ENCODE data around the gene SLC11A2.
"Not testable (repeated sequence)": the region's sequence is repeated elsewhere in the genome, so short reads cannot be mapped to it uniquely, and the experiment has no call there.

Gene SLC11A2

DNA sequence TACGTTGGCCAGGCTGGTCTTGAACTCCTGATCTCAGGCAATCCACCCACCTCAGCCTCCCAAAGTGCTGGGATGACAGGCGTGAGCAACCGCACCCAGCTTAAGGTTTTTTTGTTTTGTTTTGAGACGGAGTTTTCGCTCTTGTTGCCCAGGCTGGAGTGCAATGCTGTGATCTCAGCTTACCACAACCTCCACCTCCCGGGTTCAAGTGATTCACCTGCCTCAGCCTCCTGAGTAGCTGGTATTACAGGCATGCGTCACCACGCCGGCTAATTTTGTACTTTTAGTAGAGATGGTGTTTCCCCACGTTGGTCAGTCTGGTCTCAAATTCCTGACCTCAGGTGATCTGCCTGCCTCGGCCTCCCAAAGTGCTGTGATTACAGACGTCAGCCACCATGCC, 95.7 kb downstream of the SLC11A2 start:
- Histone ChIP-seq H3K36me3 (ENCODE audit: control insufficient read depth in 4 of 4, insufficient read depth in 4 of 4, low read length in 3 of 4) (peaks cover 0 to 18% (median 5%) of the 10 kb centered on the region in 4 experiments), H3K4me1 (ENCODE audit: control extremely low read depth in 1 of 4, control insufficient read depth in 4 of 4, insufficient read depth in 4 of 4, low read length in 3 of 4) (peaks cover 21 to 68% (median 50%) of the 10 kb centered on the region in 4 experiments)
- CTCF ChIA-PET, result interaction anchor here (0.8 kb wide), 1 partner anchor 106 kb away, joined by 3 read pairs; no protein-coding TSS in a partner anchor
- DNase-seq; H3K9me3 ChIP-seq (ENCODE audit: control extremely low read depth in 1 of 5, control insufficient read depth in 4 of 5, insufficient read depth in 2 of 5, low read depth in 1 of 5, low read length in 4 of 5); H3K4me3 ChIP-seq (ENCODE audit: control insufficient read depth in 1 of 7, extremely low read depth in 1 of 7, insufficient read depth in 4 of 7, low read depth in 2 of 7, low read length in 6 of 7); POLR2A ChIA-PET; H3K27me3 ChIP-seq (replicated peaks in 2 of 5; ENCODE audit: control insufficient read depth in 4 of 5, insufficient read depth in 5 of 5, low read length in 4 of 5); H3K27ac ChIP-seq (ENCODE audit: insufficient read depth in 1 of 2, low read depth in 1 of 2, low read length in 2 of 2, poor library complexity in 1 of 2, severe bottlenecking in 2 of 2): not testable (repeated sequence)
- 98% methylated on average over 9 of the region's 12 CpGs for WGBS (ENCODE audit: insufficient coverage)

DNA sequence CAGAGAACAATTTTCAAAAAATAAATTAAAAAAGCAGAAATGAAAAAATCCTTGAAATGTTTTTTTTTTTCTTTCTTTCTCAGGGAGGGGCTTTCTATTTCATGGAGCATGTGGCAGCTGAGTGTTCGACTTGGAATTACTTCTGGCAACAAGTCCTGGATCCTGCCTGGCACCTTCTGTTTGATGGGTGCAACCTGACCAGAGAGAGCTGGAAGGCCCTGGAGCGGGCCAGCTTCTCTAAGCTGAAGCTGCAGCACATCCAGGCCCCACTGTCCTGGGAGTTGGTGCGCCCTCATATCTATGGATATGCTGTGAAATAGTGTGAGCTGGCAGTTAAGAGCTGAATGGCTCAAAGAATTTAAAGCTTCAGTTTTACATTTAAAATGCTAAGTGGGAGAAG, 96.4 kb downstream of the SLC11A2 start:
- no peaks in the 10 kb centered on the region for H3K9me3 ChIP-seq (ENCODE audit: control extremely low read depth in 1 of 5, control insufficient read depth in 4 of 5, insufficient read depth in 2 of 5, low read depth in 1 of 5, low read length in 4 of 5)
- DNase-seq, result no peak
- peaks cover 0 to 18% (median 5%) of the 10 kb centered on the region in 4 experiments for H3K36me3 ChIP-seq (ENCODE audit: control insufficient read depth in 4 of 4, insufficient read depth in 4 of 4, low read length in 3 of 4)
- peaks cover 23 to 67% (median 45%) of the 10 kb centered on the region in 4 experiments for H3K4me1 ChIP-seq (ENCODE audit: control extremely low read depth in 1 of 4, control insufficient read depth in 4 of 4, insufficient read depth in 4 of 4, low read length in 3 of 4)
- H3K4me3 ChIP-seq (ENCODE audit: control insufficient read depth in 1 of 7, extremely low read depth in 1 of 7, insufficient read depth in 4 of 7, low read depth in 2 of 7, low read length in 6 of 7), result no peak overlapping the region
- H3K27ac ChIP-seq (ENCODE audit: insufficient read depth in 1 of 2, low read depth in 1 of 2, low read length in 2 of 2, poor library complexity in 1 of 2, severe bottlenecking in 2 of 2), result no peak overlapping the region
- no peaks in the 10 kb centered on the region for H3K27me3 ChIP-seq (replicated peaks in 2 of 5; ENCODE audit: control insufficient read depth in 4 of 5, insufficient read depth in 5 of 5, low read length in 4 of 5)
- ChIA-PET POLR2A (interaction anchor here (0.6 kb wide), 1 partner anchor 154 kb away, joined by 3 read pairs; no protein-coding TSS in a partner anchor), CTCF (interaction anchor here (0.8 kb wide), 1 partner anchor 105 kb away, joined by 3 read pairs; no protein-coding TSS in a partner anchor)
- 100% methylated on average over 2 of the region's 3 CpGs for WGBS (ENCODE audit: insufficient coverage)
